Activated T-cell treated with anti-CD3 and anti-CD28 coated beads, Interleukin-2, amount 50 U/mL, for 4 hours (primary cell): Measurements from ENCODE around the gene CWC25. TPM values are rescaled to one million over a fixed set of nuclear protein-coding genes. Genes with fewer than 3 reads are reported as not detected.

Source experiments
- ATAC-seq, 2 donors: fragments of 200-7000 bp; cut with Tn5 transposase; one replicate each; pipeline ENCODE4 v1.10.0; 2021
- DNase-seq: peaks from one replicate; pipeline ENCODE4 v3.0.0-alpha.2; 2020
- H3K27me3 Mint-ChIP-seq: one replicate; pipeline ENCODE4 v1.8.0; 2021; ENCODE audit warnings: low read depth, mixed read lengths
- H3K36me3 Mint-ChIP-seq: one replicate; pipeline ENCODE4 v1.8.0; 2022; ENCODE audit warnings: mixed read lengths; ENCODE audit not compliant: insufficient read depth
- H3K4me1 Mint-ChIP-seq: one replicate; pipeline ENCODE4 v1.8.0; 2021; ENCODE audit warnings: low read depth, mixed read lengths
- H3K4me3 Mint-ChIP-seq: one replicate; pipeline ENCODE4 v1.8.0; 2021; ENCODE audit warnings: mild to moderate bottlenecking, moderate library complexity, mixed read lengths
- H3K9me3 Mint-ChIP-seq: one replicate; pipeline ENCODE4 v1.8.0; 2021; ENCODE audit warnings: mixed read lengths
- total RNA-seq, 3 donors: library from RNA; stranded (reverse); gene quantifications; one replicate each; pipeline ENCODE4 v1.2.1, GENCODE V29; 2021

Gene CWC25
- total RNA-seq, result 10 to 100 TPM; 32.7 to 36.5 (median 32.9) TPM

DNA sequence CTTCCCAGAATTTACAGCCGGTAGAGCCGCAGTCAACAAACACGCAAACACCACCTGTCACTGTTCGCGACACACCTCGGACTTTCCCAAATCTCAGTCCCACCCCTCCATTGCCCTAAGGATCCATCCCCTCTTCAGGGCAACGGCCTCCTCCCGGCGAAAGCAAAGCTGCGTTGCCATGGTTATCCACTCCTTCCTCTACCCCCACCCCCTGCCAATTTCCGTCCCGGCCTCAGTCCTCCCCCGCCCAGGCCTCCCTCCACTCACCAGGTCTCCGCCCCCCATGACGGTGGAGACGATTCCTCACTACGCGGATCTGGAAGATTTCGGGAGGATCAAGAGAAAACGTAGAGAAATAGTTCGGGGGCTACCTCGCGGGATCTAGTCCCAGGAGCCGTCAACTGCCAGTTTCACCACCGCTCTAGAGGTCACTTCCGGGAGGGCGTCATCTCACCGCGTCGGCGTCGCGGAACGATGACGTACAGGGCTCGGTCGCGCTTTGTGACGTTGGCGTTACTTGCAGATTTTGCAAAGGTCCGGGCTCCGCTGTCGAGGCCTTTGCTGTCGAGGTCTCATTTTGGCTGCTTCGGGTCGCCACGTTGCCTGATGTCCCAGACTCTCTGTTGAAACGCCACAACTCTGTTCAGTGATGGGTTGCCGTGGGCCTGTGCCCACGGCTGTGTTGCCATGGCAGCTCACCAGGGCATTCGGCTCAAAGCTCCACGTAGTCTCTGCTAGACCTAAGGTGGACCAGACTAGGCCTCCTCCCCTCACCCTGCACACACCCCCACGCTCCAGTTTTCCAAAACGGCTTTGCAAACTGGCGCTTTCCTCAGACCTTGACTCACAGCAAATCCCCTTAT is at the start of gene CWC25:
CWC25 (minus strand) TSS at position 423 of the 863 bp plus-strand sequence; CDS start at position 285, 138 bp downstream.
- Mint-ChIP-seq H3K27me3 (no peaks in the 10 kb centered on the region), H3K4me3 (peak within 1 kb of the TSS; percentile 99), H3K4me1 (peaks cover 32% of the 10 kb centered on the region), H3K9me3 (no peaks in the 10 kb centered on the region), H3K36me3 (peaks cover 14% of the 10 kb centered on the region)
- DNase-seq (peak; percentile 95), ATAC-seq (peak; percentile 87)

DNA sequence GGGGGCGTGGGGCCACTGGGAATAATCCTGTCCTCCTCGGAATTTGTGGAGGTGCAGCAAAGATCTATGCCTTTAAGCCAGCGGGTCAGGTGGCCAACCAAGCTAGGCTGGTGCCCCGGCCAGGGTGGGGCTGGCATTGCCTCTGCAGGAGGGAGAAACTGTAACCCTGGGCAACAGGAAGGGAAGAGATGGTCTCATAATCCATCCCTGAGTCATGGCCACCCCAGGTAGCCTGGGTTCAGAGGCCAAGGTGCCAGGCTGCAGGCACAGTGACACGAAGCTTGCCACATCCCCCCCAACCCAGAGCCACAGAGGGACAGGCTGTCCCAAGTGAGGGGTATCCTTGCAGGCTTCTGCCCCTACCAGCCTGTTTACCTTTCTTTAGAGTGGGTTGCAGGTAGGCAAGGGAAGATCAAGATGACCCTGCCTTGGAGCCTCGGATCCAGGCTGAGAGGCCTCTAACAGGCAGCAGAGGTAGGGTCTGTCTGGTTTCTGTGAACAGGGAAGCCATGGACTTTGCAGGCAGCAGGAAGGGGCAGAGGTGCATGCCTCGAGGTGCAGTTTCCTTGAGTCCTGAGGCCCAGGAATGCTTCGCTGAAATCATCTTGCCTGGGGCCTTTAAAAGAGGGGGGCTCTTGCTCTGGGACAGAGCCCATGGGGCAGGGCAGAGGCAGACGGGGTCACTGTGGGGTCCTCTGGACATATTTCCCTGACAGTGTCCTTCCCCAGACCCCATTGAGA is 48.7 kb upstream of the CWC25 start:
- H3K36me3 Mint-ChIP-seq, result peaks cover 2% of the 10 kb centered on the region
- peaks cover 77% of the 10 kb centered on the region for H3K4me1 Mint-ChIP-seq
- no peaks in the 10 kb centered on the region for H3K27me3 Mint-ChIP-seq
- H3K4me3 Mint-ChIP-seq, result no peak overlapping the region
- no peaks in the 10 kb centered on the region for H3K9me3 Mint-ChIP-seq
- DNase-seq (no peak), ATAC-seq (no peak)

DNA sequence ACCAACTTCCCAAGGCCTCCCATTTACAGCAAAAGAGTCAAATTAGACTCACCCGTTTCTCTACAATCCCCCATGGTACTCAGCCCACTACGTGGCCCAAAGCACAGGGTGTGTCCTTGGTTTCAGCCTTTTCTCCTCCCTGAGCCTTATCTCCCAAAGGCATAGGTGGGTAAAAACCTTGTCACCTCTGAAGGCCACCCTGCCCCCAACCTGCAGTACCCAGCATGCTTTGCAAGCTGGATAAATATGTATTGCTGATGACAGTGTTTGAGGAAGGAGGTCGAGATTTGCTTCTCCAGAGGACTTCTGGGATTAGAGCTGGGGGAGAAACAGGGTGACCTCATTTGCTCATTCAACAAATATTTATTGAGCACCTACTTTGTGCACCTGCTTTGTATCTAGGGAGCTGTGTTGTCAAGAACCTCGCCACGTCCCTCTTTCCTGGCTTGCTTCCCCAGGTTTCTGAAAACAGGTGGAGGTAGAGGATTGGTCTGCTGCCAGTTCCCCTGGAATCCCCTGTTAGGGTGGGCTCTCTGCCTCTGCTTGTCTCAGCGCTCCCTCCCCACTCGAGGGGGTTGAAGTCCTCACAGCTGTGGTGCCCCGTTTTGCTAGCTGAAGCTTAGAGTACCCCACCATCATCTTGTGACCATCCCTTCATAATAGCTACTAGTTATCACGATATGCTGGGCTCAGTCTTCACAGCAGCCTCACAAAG is 47.7 kb upstream of the CWC25 start:
- Mint-ChIP-seq H3K9me3 (no peaks in the 10 kb centered on the region), H3K36me3 (no peaks in the 10 kb centered on the region), H3K4me3 (peak overlapping the region; percentile 94), H3K4me1 (peaks cover 78% of the 10 kb centered on the region), H3K27me3 (no peaks in the 10 kb centered on the region)
- ATAC-seq (no peak), DNase-seq (no peak)

DNA sequence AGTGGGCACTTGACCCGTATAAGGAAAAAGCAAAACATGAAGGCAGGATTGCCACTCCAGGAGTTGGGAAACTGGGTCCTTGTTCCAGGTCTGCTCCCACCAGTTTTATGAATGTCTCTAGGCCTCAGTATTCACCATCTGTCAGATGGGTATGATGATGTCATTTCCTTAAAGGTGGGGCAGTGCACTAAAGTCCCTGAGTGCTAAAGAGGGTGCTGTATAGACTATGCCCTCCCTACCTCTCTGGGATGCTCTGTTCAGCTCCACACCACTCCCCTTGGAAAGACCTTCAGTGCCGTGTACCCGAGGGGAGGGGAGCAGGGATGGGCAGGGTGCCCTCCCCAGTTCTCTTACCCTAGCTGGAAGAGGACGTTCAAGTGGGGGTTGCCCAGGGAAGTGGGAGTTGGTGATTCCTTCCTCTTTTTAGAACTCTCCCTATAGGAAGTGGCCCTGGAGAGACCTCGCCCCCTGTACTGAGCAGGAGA is 46.9 kb upstream of the CWC25 start:
- no peaks in the 10 kb centered on the region for H3K27me3 Mint-ChIP-seq
- H3K9me3 Mint-ChIP-seq, result no peaks in the 10 kb centered on the region
- no peak for ATAC-seq
- peak overlapping the region; percentile 94 for H3K4me3 Mint-ChIP-seq
- peaks cover 75% of the 10 kb centered on the region for H3K4me1 Mint-ChIP-seq
- H3K36me3 Mint-ChIP-seq, result no peaks in the 10 kb centered on the region
- DNase-seq, result no peak

DNA sequence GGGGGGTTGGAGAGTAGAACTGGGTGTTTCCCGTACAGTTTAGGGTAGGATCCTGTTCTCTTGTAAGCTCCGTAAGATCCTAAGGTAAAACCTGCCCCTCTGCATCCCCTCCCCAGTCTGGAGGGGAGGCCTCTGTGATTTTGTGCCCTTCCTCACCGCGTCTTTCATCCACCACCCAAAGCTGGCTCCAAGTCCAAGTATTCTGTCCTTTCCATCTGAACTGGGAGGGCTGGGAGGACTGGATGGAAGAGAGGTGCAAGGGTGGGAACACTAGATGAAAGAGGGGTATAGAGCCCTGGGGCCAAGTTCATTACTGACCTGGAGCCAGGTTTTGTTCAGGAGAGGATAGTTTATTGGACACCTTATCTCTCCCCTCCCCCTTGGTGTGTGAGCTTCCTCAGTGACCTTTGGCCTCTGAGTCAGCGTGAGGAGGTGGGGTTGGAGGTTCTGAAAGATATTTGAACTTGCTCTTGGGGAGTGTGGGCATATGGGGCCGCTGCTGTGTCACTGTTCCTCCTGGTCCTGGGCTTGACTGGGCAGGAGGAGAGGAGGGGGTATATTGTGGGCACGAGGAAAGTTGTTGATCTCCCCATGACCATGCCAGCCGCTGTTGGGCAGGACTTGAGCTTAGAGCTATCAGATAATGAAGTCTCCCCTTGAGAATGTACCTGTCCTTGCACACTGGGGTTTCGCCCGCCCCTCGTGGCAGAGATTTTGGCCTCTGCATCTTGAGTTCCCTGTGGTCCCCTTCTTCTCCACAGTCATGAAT is 46.3 kb upstream of the CWC25 start:
- Mint-ChIP-seq H3K36me3 (no peaks in the 10 kb centered on the region), H3K4me1 (peaks cover 69% of the 10 kb centered on the region), H3K9me3 (no peaks in the 10 kb centered on the region), H3K4me3 (peak overlapping the region; percentile 94), H3K27me3 (no peaks in the 10 kb centered on the region)
- peak; percentile 71 for DNase-seq
- ATAC-seq, result peak; percentile 24 to 33

DNA sequence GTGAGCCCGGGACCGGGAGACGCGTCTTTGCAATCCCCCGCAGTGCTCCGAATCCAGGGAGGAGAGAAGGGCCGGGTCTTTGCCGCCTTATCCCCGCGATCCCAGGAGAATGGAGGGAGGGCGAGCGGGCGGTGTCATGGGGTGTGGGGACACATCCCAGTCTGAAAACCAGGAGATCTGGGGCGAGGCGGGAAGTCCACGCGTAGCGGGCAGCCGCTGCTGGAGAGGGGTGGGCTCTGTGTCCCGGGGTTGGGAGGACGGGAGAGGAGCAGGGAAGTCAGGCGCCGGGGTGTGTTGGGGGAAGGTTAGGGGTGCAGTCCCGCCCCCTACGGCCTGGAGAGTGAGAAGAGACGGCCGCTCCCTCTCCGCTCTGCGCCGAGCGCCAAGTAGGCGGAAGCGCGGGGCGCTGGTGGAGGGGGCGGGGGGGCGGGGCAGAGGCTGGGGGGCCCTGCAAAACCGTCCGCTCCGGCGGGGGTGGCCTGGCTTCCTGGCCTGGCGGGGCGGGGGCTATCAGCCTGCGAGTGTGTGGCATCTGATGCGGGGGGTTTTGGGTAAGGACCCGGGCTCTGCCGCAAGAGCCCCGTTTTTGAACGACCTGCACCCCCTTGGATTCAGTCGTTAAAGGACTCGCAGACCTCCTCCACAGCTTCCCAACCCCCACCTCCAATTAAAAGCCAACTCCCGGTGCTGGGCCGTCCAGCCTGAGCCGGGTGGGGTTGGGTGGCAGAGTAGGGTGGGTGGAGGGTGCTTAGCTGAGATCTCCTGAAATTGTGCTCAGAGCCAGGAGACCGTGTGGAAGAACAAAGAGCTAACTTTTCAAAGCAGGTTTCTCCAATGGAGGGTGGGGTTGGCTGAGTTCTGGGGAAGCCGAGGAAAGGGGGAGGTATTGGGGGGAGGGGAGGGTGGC is 45.4 kb upstream of the CWC25 start:
- H3K27me3 Mint-ChIP-seq, result no peaks in the 10 kb centered on the region
- peaks cover 62% of the 10 kb centered on the region for H3K4me1 Mint-ChIP-seq
- H3K9me3 Mint-ChIP-seq, result no peaks in the 10 kb centered on the region
- no peaks in the 10 kb centered on the region for H3K36me3 Mint-ChIP-seq
- H3K4me3 Mint-ChIP-seq, result peak overlapping the region; percentile 94
- DNase-seq (peak; percentile 59), ATAC-seq (peak; percentile 39 to 44)

DNA sequence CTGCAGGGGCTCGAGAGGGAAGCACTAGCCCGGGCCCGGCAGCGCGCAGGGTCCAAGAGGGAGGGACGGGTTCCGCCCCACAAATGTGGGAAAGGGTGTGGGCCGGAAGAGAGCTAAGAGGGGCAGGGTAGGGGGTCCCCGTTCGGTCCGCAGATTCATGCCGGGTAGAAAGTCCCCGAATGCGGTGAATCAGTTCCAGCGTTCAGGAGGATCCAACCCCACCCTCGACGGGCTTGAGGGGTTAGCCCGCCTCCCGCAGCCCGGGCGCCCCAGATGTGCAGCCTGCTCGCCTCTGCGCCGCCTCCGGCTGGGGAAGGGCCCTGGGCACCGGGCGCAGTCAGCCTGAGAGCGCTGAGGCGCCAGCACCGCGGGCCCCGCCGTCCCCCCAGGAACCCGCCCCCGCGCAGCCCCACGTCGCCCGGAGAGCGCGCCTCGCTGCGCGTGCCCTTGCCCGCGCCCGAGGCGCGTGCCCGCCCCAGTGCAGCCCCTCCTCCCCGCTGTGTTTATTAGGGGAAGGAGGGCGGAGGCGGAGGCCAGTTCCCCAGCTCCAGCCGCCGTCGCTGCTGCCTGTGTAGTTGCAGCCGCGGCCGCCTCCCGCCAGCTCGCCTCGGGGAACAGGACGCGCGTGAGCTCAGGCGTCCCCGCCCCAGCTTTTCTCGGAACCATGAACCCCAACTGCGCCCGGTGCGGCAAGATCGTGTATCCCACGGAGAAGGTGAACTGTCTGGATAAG is 44.6 kb upstream of the CWC25 start, which contains the start of gene LASP1:
LASP1 (plus strand) TSS at position 533 of the 733 bp plus-strand sequence; CDS start at position 665, 132 bp downstream.
- Mint-ChIP-seq H3K4me1 (peaks cover 54% of the 10 kb centered on the region), H3K9me3 (no peaks in the 10 kb centered on the region), H3K4me3 (peak within 1 kb of the TSS; percentile 94), H3K36me3 (no peaks in the 10 kb centered on the region), H3K27me3 (no peaks in the 10 kb centered on the region)
- ATAC-seq, result peak; percentile 69 to 72
- DNase-seq, result peak; percentile 81

DNA sequence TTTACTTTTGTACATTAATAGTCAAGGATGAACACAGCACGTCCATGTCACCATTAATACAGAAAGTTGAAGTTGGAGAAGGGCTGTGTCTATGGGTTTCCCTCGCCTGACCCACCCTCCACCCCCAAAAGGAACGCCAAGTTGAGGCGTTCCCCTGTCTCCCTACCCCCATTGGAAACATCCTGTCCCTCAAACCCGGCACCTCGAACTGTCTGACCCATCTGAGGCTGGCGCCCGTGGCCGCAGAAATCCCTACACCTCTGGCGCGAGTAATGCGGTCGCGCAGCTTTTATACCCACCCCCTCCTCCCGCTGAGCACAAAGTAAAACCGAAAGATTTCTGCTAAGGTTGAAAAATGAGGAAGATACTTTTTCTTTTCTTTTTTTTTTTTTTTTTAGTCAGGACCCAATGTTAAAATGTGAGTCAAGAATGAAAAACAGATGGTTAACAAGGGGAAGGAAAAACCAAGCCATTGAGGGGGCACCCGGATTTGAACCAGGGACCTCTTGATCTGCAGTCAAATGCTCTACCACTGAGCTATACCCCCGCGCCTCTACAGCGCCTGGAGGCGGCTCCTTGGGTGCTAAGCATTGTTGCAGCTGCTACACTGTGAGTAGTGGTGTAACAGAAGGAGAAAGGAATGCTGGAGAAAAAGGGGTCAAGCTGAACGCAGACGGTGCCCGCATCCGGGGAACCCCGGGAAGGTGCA is 43.9 kb upstream of the CWC25 start:
- DNase-seq, result peak; percentile 86
- no peaks in the 10 kb centered on the region for H3K36me3 Mint-ChIP-seq
- H3K27me3 Mint-ChIP-seq, result no peaks in the 10 kb centered on the region
- peaks cover 46% of the 10 kb centered on the region for H3K4me1 Mint-ChIP-seq
- H3K9me3 Mint-ChIP-seq, result no peaks in the 10 kb centered on the region
- peak; percentile 62 to 66 for ATAC-seq
- peak overlapping the region; percentile 90 for H3K4me3 Mint-ChIP-seq

DNA sequence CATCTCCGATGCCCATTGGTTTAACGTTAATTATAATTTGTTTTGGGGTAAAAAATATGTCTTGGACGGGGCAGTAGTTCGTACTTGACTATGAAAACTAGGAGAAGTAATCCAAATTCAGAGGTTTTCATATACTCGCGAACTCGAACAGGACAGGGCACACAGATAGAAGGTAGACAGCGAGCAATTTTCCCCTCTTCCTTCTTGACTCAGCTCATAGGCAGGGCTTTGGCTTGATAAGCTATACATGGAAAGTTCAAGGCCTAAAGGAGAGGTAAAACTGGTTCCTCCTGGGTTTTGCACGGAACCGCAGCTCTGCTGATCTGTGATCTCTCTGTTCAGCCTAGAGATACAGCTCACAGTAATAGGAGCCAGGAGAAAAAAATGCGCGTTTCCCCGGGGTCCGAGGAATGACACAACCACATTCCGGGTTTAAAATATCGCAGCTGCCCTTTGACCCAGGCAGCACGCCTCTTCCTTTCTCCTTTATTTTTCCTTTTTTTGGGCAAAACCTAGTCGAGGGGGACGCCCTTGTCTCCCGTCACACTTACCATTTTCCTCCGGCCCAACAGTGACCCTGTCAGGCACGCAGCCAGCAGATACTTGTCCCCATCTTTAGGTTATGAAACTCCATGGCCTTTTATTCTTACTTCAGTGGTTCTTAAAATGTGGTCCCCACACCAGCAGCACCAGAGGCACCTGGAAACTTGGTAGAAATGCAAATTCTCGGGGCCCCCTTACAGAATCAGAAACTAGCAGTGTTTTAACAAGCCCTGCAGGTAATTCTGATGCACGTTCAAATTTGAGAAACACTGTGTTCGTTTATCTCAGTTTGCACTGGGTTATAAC is 43.1 kb upstream of the CWC25 start:
- DNase-seq (no peak), ATAC-seq (no peak)
- Mint-ChIP-seq H3K27me3 (no peaks in the 10 kb centered on the region), H3K9me3 (no peaks in the 10 kb centered on the region), H3K36me3 (no peaks in the 10 kb centered on the region), H3K4me3 (peak overlapping the region; percentile 90), H3K4me1 (peaks cover 41% of the 10 kb centered on the region)

DNA sequence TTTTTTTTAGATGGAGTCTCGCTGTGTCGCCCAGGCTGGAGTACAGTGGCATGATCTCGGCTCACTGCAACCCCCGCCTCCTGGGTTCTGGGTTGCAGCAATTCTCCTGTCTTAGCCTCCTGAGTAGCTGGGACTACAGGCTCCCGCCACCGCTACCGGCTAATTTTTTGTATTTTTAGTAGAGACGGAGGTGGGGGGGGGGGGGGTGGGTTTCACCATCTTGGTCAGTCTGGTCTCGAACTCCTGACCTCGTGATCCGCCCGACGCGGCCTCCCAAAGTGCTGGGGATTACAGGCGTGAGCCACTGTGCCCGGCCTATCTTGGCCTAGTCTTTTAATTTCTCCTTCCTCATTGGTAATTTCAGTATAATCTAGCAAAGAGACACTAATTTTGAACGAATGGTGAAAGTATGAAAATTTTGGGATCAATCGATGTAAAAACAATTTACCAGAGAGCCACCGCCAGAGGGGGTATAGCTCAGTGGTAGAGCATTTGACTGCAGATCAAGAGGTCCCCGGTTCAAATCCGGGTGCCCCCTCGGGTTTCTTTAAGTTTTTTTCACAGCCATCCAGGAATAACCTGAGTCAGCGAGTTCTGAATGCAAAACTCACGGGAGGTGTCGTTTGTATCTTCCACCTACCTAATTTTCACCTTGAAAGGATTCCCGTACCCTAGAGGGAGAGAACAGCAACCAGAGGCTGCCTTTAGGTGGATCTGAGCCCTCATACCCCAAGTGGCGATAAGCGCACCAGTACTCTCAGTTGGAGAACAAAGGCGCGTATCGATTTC is 42.3 kb upstream of the CWC25 start:
- DNase-seq, result peak; percentile 68
- peak overlapping the region; percentile 90 for H3K4me3 Mint-ChIP-seq
- peaks cover 32% of the 10 kb centered on the region for H3K4me1 Mint-ChIP-seq
- no peaks in the 10 kb centered on the region for H3K27me3 Mint-ChIP-seq
- H3K36me3 Mint-ChIP-seq, result no peaks in the 10 kb centered on the region
- no peak for ATAC-seq
- H3K9me3 Mint-ChIP-seq, result no peaks in the 10 kb centered on the region
